Mesenchymal stem cell (in vitro differentiated cells and primary cell): ENCODE results near the gene TRAF3.

ENCODE experiments used
- DNase-seq: peaks from one replicate; pipeline ENCODE4 v3.0.0-alpha.2; 2013
- H2AFZ ChIP-seq: one replicate; pipeline ENCODE4 v1.6.1; 2013; ENCODE audit warnings: low read depth, mild to moderate bottlenecking, control low read depth, inconsistent platforms, low read length, moderate library complexity
- H2AK5ac ChIP-seq: 2 replicates; pipeline ENCODE4 v1.6.1; 2013; ENCODE audit warnings: low read length, moderate library complexity, mild to moderate bottlenecking, inconsistent platforms; ENCODE audit not compliant: severe bottlenecking
- H2BK120ac ChIP-seq: one replicate; pipeline ENCODE4 v1.6.1; 2013; ENCODE audit warnings: low read depth, mild to moderate bottlenecking, inconsistent platforms, low read length, moderate library complexity
- H2BK12ac ChIP-seq, 2 experiments: one replicate each; pipeline ENCODE4 v1.6.1; 2013; ENCODE audit warnings: inconsistent platforms in 2 of 2, low read length in 2 of 2, mild to moderate bottlenecking in 2 of 2, moderate library complexity in 2 of 2, control low read depth in 1 of 2
- H2BK15ac ChIP-seq: one replicate; pipeline ENCODE4 v1.6.1; 2013; ENCODE audit warnings: mild to moderate bottlenecking, low read depth, inconsistent platforms; ENCODE audit not compliant: poor library complexity, severe bottlenecking
- H2BK5ac ChIP-seq: 2 replicates; pipeline ENCODE4 v1.6.1; 2013; ENCODE audit warnings: low read depth, mild to moderate bottlenecking, low read length, control low read depth, inconsistent platforms; ENCODE audit not compliant: poor library complexity, severe bottlenecking
- H3K14ac ChIP-seq, 2 experiments: one replicate each; pipeline ENCODE4 v1.6.1; 2013; ENCODE audit warnings: inconsistent platforms in 2 of 2, low read length in 2 of 2, control low read depth in 1 of 2, mild to moderate bottlenecking in 1 of 2, moderate library complexity in 1 of 2
- H3K18ac ChIP-seq, 2 experiments: one replicate each; pipeline ENCODE4 v1.6.1; 2013; ENCODE audit warnings: inconsistent platforms in 2 of 2, low read length in 2 of 2, control low read depth in 1 of 2, low read depth in 1 of 2, mild to moderate bottlenecking in 1 of 2
- H3K23ac ChIP-seq, 2 experiments: one replicate each; pipeline ENCODE4 v1.6.1; 2013; ENCODE audit warnings: inconsistent platforms in 2 of 2, low read length in 2 of 2, mild to moderate bottlenecking in 2 of 2, moderate library complexity in 2 of 2, control low read depth in 1 of 2
- H3K27ac ChIP-seq: 2 replicates; pipeline ENCODE4 v1.5.1; 2013; ENCODE audit warnings: mild to moderate bottlenecking, moderate library complexity, low read length, control low read depth, inconsistent platforms; ENCODE audit not compliant: poor library complexity, severe bottlenecking
- H3K27me3 ChIP-seq, 2 experiments: 2 replicates each; pipeline versions ENCODE4 v1.6.1 to v1.7.0; 2013; ENCODE audit warnings: low read length in 2 of 2, mild to moderate bottlenecking in 2 of 2, moderate library complexity in 2 of 2, control low read depth in 1 of 2, inconsistent platforms in 1 of 2; ENCODE audit not compliant: control insufficient read depth in 1 of 2, insufficient read depth in 1 of 2
- H3K36me3 ChIP-seq, 2 experiments: 2 replicates each; pipeline versions ENCODE4 v1.6.1 to v1.7.0; 2013; ENCODE audit warnings: low read length in 2 of 2, control low read depth in 1 of 2, inconsistent platforms in 1 of 2, low read depth in 1 of 2, mild to moderate bottlenecking in 1 of 2; ENCODE audit not compliant: insufficient read depth in 2 of 2, control insufficient read depth in 1 of 2
- H3K4ac ChIP-seq, 2 experiments: one replicate each; pipeline ENCODE4 v1.6.1; 2013; ENCODE audit warnings: inconsistent platforms in 2 of 2, low read length in 2 of 2, mild to moderate bottlenecking in 2 of 2, moderate library complexity in 2 of 2, control low read depth in 1 of 2, low read depth in 1 of 2
- H3K4me1 ChIP-seq: 2 replicates; pipeline ENCODE4 v1.6.1; 2013; ENCODE audit warnings: low read depth, low read length, control low read depth; ENCODE audit not compliant: control insufficient read depth, insufficient read depth
- H3K4me2 ChIP-seq: 2 replicates; pipeline ENCODE4 v1.6.1; 2013; ENCODE audit warnings: low read length, mild to moderate bottlenecking, inconsistent platforms; ENCODE audit not compliant: poor library complexity, severe bottlenecking
- H3K4me3 ChIP-seq, 2 experiments: 2 replicates each; pipeline versions ENCODE4 v1.5.1 to v1.7.0; 2013; ENCODE audit warnings: low read length in 2 of 2, mild to moderate bottlenecking in 2 of 2, control low read depth in 1 of 2, low read depth in 1 of 2; ENCODE audit not compliant: insufficient read depth in 1 of 2
- H3K79me1 ChIP-seq: replicated peaks from 2 replicates; pipeline ENCODE4 v1.6.1; 2013; ENCODE audit warnings: mild to moderate bottlenecking, control low read depth, low read length, inconsistent platforms; ENCODE audit not compliant: poor library complexity, severe bottlenecking
- H3K9ac ChIP-seq: 2 replicates; pipeline ENCODE4 v1.7.0; 2013; ENCODE audit warnings: mild to moderate bottlenecking, low read length, moderate library complexity
- H3K9me3 ChIP-seq: 2 replicates; pipeline ENCODE4 v1.7.0; 2013; ENCODE audit warnings: mild to moderate bottlenecking, low read length; ENCODE audit not compliant: control insufficient read depth
- H4K8ac ChIP-seq: one replicate; pipeline ENCODE4 v1.6.1; 2013; ENCODE audit warnings: inconsistent platforms, mild to moderate bottlenecking, low read length, moderate library complexity
- H4K91ac ChIP-seq: one replicate; pipeline ENCODE4 v1.6.1; 2013; ENCODE audit warnings: mild to moderate bottlenecking, low read length, inconsistent platforms
- WGBS: methylation state at CpG from one replicate; pipeline ENCODE4 v1.1.7; 2013; ENCODE audit warnings: mixed read lengths; 5-methylcytosine and 5-hydroxymethylcytosine counted together

TRAF3 gene

GRCh38 chr14:102754370-102755262 is 22.6 kb upstream of the TRAF3 start:
- Histone ChIP-seq H3K18ac (no peak overlapping the region), H2BK12ac (no peak overlapping the region), H4K8ac (no peak overlapping the region), H3K4me3 (no peak overlapping the region), H3K23ac (no peak overlapping the region), H2BK5ac (no peak overlapping the region), H3K4me2 (no peak overlapping the region), H3K4ac (no peak overlapping the region), H4K91ac (no peak overlapping the region), H2AFZ (no peak overlapping the region), H3K27me3 (peaks cover 0 to 5% of the 10 kb centered on the region in 2 experiments), H3K4me1 (peaks cover 2% of the 10 kb centered on the region), H3K9me3 (no peaks in the 10 kb centered on the region), H3K9ac (no peak overlapping the region), H2BK15ac (no peak overlapping the region), H3K27ac (no peak overlapping the region), H3K14ac (no peak overlapping the region), H3K36me3 (peaks cover 0 to 18% of the 10 kb centered on the region in 2 experiments), H3K79me1 (no peaks in the 10 kb centered on the region), H2BK120ac (no peak overlapping the region), H2AK5ac (no peak overlapping the region)
- 90% methylated on average over 17 of the region's 17 CpGs for WGBS
- no peak for DNase-seq

DNA sequence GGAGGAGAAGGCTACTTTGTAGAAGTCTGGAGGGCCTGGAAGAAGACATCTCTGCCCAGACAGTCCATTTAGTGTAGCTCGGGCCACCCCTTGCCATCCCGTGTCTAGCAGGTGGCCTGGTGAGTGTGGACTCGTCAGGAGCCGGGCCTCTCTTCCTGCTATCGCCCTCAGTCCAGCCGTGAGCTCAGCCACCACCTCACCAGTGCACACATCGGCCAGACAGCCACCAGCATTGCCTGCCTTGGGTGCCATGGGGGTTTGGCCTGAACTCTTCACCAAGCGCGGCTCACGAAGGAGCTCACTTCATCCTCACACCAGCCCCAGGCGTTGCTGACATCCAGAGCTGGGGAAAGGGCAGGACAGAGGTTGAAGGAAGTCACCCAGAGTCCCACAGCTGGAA is 19.6 kb upstream of the TRAF3 start:
- no peak overlapping the region for H3K9ac ChIP-seq
- no peak overlapping the region for H2BK12ac ChIP-seq
- H3K4me1 ChIP-seq, result peaks cover 2% of the 10 kb centered on the region
- no peak overlapping the region for H2BK15ac ChIP-seq
- H3K4ac ChIP-seq, result no peak overlapping the region
- no peak overlapping the region for H2AK5ac ChIP-seq
- no peak for DNase-seq
- peaks cover 12 to 23% of the 10 kb centered on the region in 2 experiments for H3K27me3 ChIP-seq
- H3K4me3 ChIP-seq, result no peak overlapping the region
- H3K9me3 ChIP-seq, result no peaks in the 10 kb centered on the region
- H2BK5ac ChIP-seq, result no peak overlapping the region
- H3K36me3 ChIP-seq, result peaks cover 0 to 4% of the 10 kb centered on the region in 2 experiments
- no peak overlapping the region for H2AFZ ChIP-seq
- WGBS, result 95% methylated on average over 7 of the region's 11 CpGs
- no peak overlapping the region for H3K18ac ChIP-seq
- H3K4me2 ChIP-seq, result no peak overlapping the region
- H4K91ac ChIP-seq, result no peak overlapping the region
- H3K23ac ChIP-seq, result no peak overlapping the region
- no peak overlapping the region for H3K27ac ChIP-seq
- H4K8ac ChIP-seq, result no peak overlapping the region
- no peak overlapping the region for H3K14ac ChIP-seq
- no peak overlapping the region for H2BK120ac ChIP-seq
- H3K79me1 ChIP-seq, result no peaks in the 10 kb centered on the region

GRCh38 chr14:102758087-102758486 is 19.2 kb upstream of the TRAF3 start:
- Histone ChIP-seq H3K27ac (no peak overlapping the region), H2BK15ac (no peak overlapping the region), H4K91ac (no peak overlapping the region), H3K4me1 (peaks cover 2% of the 10 kb centered on the region), H3K4me2 (no peak overlapping the region), H3K9ac (no peak overlapping the region), H3K18ac (no peak overlapping the region), H3K36me3 (peaks cover 0 to 4% of the 10 kb centered on the region in 2 experiments), H2AFZ (no peak overlapping the region), H3K23ac (no peak overlapping the region), H4K8ac (no peak overlapping the region), H2BK12ac (no peak overlapping the region), H3K79me1 (no peaks in the 10 kb centered on the region), H2AK5ac (no peak overlapping the region), H2BK5ac (no peak overlapping the region), H2BK120ac (no peak overlapping the region), H3K14ac (no peak overlapping the region), H3K27me3 (peaks cover 12 to 23% of the 10 kb centered on the region in 2 experiments), H3K9me3 (no peaks in the 10 kb centered on the region), H3K4ac (no peak overlapping the region), H3K4me3 (no peak overlapping the region)
- DNase-seq, result no peak
- 90% methylated on average over 3 of the region's 5 CpGs for WGBS

DNA sequence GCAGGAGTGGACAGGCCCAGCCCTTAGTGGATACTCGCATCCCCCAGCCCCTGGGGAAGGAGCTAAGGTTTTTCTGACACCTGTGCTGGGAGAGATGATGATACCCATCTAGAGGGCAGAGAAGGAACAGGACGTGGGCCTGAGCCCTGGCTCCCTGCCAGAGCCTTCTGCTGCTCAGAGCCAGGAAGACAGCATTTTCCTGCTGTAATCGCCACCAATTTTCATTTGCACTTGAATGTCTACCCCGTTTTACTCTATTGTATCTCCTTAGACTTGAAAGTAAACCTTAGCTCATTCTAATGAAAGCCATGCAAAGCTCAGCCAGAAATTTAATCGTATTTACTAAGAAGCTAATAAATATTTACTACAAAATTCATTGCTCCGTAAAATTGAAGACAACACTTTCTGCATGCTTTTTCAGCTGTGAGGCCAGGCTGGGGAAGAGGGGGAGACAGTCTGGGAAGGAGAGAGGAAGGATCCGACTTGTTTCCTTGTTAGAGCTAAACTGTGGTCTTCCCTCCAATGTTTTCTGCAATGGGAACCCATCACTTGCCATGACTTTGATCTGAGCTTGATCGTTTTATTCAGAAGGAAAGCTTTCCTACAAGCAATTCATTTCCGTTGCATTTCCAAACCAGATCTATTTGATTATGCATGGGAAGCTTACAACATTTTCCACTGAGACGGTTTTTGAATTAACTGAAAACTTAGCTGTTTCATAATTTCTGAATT is 17.6 kb upstream of the TRAF3 start:
- H3K9me3 ChIP-seq, result no peaks in the 10 kb centered on the region
- H3K36me3 ChIP-seq, result peaks cover 0 to 4% of the 10 kb centered on the region in 2 experiments
- H3K27ac ChIP-seq, result no peak overlapping the region
- no peak overlapping the region for H4K91ac ChIP-seq
- no peak overlapping the region for H3K18ac ChIP-seq
- 60% methylated on average over 10 of the region's 10 CpGs for WGBS
- H3K23ac ChIP-seq, result no peak overlapping the region
- no peak overlapping the region for H2BK12ac ChIP-seq
- DNase-seq, result no peak
- H4K8ac ChIP-seq, result no peak overlapping the region
- H3K4ac ChIP-seq, result no peak overlapping the region
- H2BK5ac ChIP-seq, result no peak overlapping the region
- peaks cover 12 to 23% of the 10 kb centered on the region in 2 experiments for H3K27me3 ChIP-seq
- H3K14ac ChIP-seq, result no peak overlapping the region
- no peak overlapping the region for H3K4me2 ChIP-seq
- H3K79me1 ChIP-seq, result no peaks in the 10 kb centered on the region
- H2BK120ac ChIP-seq, result no peak overlapping the region
- no peak overlapping the region for H2AFZ ChIP-seq
- no peak overlapping the region for H2AK5ac ChIP-seq
- peaks cover 2% of the 10 kb centered on the region for H3K4me1 ChIP-seq
- no peak overlapping the region for H3K9ac ChIP-seq
- H2BK15ac ChIP-seq, result no peak overlapping the region
- no peak overlapping the region for H3K4me3 ChIP-seq
